CD4-positive, alpha-beta T cell treated with Interleukin-17A for 1 hour (primary cell): ENCODE measurements around the gene GCH1.

Experiments
- DNase-seq: peaks from one replicate; pipeline ENCODE4 v3.0.0-alpha.2; 2020

GCH1 gene

GRCh38 chr14:54857830-54858269 is 44.8 kb downstream of the GCH1 start:
- no peak for DNase-seq

- no peak for DNase-seq
Measured at GRCh38 chr14:54856152-54856551, 46.5 kb downstream of the GCH1 start.

- no peak for DNase-seq
Measured at GRCh38 chr14:54854181-54854580, 48.4 kb downstream of the GCH1 start.

GRCh38 chr14:54853339-54853738 is 49.3 kb downstream of the GCH1 start:
- no peak for DNase-seq

- no peak for DNase-seq
Measured at GRCh38 chr14:54852215-54852614, 50.4 kb downstream of the GCH1 start.

- no peak for DNase-seq
Measured at GRCh38 chr14:54848910-54849309, 53.7 kb downstream of the GCH1 start.

- DNase-seq, result no peak
Measured at GRCh38 chr14:54845641-54846040, 57.0 kb downstream of the GCH1 start.

- DNase-seq, result no peak
Measured at GRCh38 chr14:54844479-54844878, 58.1 kb downstream of the GCH1 start.

GRCh38 chr14:54840798-54841197 is 61.8 kb downstream of the GCH1 start:
- DNase-seq, result no peak

- DNase-seq, result no peak
Measured at GRCh38 chr14:54840336-54840735, 62.3 kb downstream of the GCH1 start.

- DNase-seq, result no peak
Measured at GRCh38 chr14:54839701-54840119, 62.9 kb downstream of the GCH1 start.

GRCh38 chr14:54838931-54839512 is 63.6 kb downstream of the GCH1 start:
- DNase-seq, result no peak

GRCh38 chr14:54837508-54838149 is 65.0 kb downstream of the GCH1 start:
- no peak for DNase-seq

- no peak for DNase-seq
Measured at GRCh38 chr14:54836231-54836630, 66.4 kb downstream of the GCH1 start.

- no peak for DNase-seq
Measured at GRCh38 chr14:54834727-54835126, 67.9 kb downstream of the GCH1 start.

GRCh38 chr14:54834081-54834480 is 68.5 kb downstream of the GCH1 start:
- no peak for DNase-seq

- DNase-seq, result no peak
Measured at GRCh38 chr14:54830650-54831049, 72.0 kb downstream of the GCH1 start.

GRCh38 chr14:54829486-54830224 is 73.0 kb downstream of the GCH1 start:
- no peak for DNase-seq

- DNase-seq, result no peak
Measured at GRCh38 chr14:54828037-54828436, 74.6 kb downstream of the GCH1 start.

GRCh38 chr14:54823757-54824549 is 78.7 kb downstream of the GCH1 start:
- DNase-seq, result no peak

GRCh38 chr14:54822685-54823084 is 79.9 kb downstream of the GCH1 start:
- DNase-seq, result no peak

- DNase-seq, result no peak
Measured at GRCh38 chr14:54818201-54819133, 84.2 kb downstream of the GCH1 start.
